GM21526 (cell line): ENCODE data around the gene GRM8.

ENCODE experiments used
- ATAC-seq: cut with Tn5 transposase; IDR thresholded peaks from one replicate; pipeline ENCODE4 v1.9.1; 2021; ENCODE audit warnings: moderate library complexity; ENCODE audit not compliant: unreplicated experiment, low FRiP score

Gene GRM8

GRCh38 chr7:127153315-127153714, 99.4 kb downstream of the GRM8 start:
- no peak for ATAC-seq

GRCh38 chr7:127152423-127152822, 100.3 kb downstream of the GRM8 start:
- ATAC-seq = no peak

GRCh38 chr7:127151379-127151778, 101.4 kb downstream of the GRM8 start:
- ATAC-seq = no peak

- ATAC-seq = no peak
Observed at GRCh38 chr7:127150543-127150942, 102.2 kb downstream of the GRM8 start.

- no peak for ATAC-seq
Observed at GRCh38 chr7:127146746-127147536, 105.8 kb downstream of the GRM8 start.

- no peak for ATAC-seq
Observed at GRCh38 chr7:127137146-127137545, 115.6 kb downstream of the GRM8 start.

GRCh38 chr7:127135871-127136485, 116.8 kb downstream of the GRM8 start:
- no peak for ATAC-seq

GRCh38 chr7:127123220-127123619, 129.5 kb downstream of the GRM8 start:
- ATAC-seq = no peak

GRCh38 chr7:127119517-127119916, 133.2 kb downstream of the GRM8 start:
- no peak for ATAC-seq

- ATAC-seq = no peak
Observed at GRCh38 chr7:127114742-127115265, 137.9 kb downstream of the GRM8 start.

- peak; percentile 99 for ATAC-seq
Observed at GRCh38 chr7:127107601-127108007, 145.1 kb downstream of the GRM8 start.

GRCh38 chr7:127093340-127093739, 159.4 kb downstream of the GRM8 start:
- no peak for ATAC-seq

GRCh38 chr7:127091620-127092019, 161.1 kb downstream of the GRM8 start:
- ATAC-seq = no peak

GRCh38 chr7:127089146-127089545, 163.6 kb downstream of the GRM8 start:
- ATAC-seq = no peak

- ATAC-seq = no peak
Observed at GRCh38 chr7:127081539-127081938, 171.2 kb downstream of the GRM8 start.

- no peak for ATAC-seq
Observed at GRCh38 chr7:127080576-127080975, 172.2 kb downstream of the GRM8 start.

GRCh38 chr7:127066974-127067373, 185.8 kb downstream of the GRM8 start:
- no peak for ATAC-seq

- no peak for ATAC-seq
Observed at GRCh38 chr7:127059475-127059874, 193.3 kb downstream of the GRM8 start.

- ATAC-seq = no peak
Observed at GRCh38 chr7:127057918-127058317, 194.8 kb downstream of the GRM8 start.

GRCh38 chr7:127056202-127056601, 196.5 kb downstream of the GRM8 start:
- no peak for ATAC-seq

- ATAC-seq = no peak
Observed at GRCh38 chr7:127047521-127047920, 205.2 kb downstream of the GRM8 start.
